Measurements from ENCODE around the gene CLDND1. TPM values are rescaled to one million over a fixed set of nuclear protein-coding genes. Genes with fewer than 3 reads are reported as not detected.

Gene CLDND1
- total and polyA plus RNA-seq, 8 donors, result 20.6 to 161 (median 75.7) TPM

DNA sequence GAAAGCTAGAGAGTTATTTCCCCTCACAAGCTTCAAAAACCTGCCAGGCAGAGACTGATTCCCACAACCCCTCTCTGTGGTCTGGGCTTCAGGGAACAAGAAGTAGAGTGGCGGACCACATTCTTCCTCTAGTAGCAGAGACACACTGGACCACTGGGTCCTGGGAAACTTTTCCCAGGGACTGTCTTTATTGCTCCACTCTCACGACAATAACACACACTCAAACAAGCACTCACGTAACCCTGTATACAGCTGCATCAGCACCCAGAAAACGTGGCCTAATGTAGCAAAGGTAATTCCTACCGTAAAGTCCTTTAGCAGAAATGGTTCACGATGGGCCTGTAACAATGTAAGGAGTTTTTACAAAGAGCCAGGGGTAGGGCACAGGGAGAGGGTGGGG is 43.1 kb upstream of the CLDND1 start:
- Histone ChIP-seq H3K36me3 (no peaks in the 10 kb centered on the region), H3K27ac (no peak overlapping the region), H3K27me3 (no peaks in the 10 kb centered on the region), H3K4me3 (no peak overlapping the region), H3K4me1 (no peaks in the 10 kb centered on the region), H3K9me3 (no peaks in the 10 kb centered on the region)
- 79 to 90% (median 85%) methylated on average over 6 of the region's 6 CpGs for WGBS, 5 donors
- intact Hi-C loops (cut with DNase I; ENCODE audit: low total_unique reads), result no loop called here
- no peak for DNase-seq
- no peak for TF ChIP-seq POLR2AphosphoS5 (IDR thresholded peaks at IDR 0.05)
- no peak for TF ChIP-seq EP300 (IDR thresholded peaks at IDR 0.05)
- TF ChIP-seq POLR2A (IDR thresholded peaks at IDR 0.05), result no peak
- TF ChIP-seq CTCF (IDR thresholded peaks at IDR 0.05), result no peak

- TF ChIP-seq CTCF (IDR thresholded peaks at IDR 0.05), result no peak
- no peak for TF ChIP-seq POLR2A (IDR thresholded peaks at IDR 0.05)
- TF ChIP-seq EP300 (IDR thresholded peaks at IDR 0.05), result no peak
- TF ChIP-seq POLR2AphosphoS5 (IDR thresholded peaks at IDR 0.05), result no peak
- intact Hi-C loops (cut with DNase I; ENCODE audit: low total_unique reads), result no loop called here
- H3K9me3 ChIP-seq, result no peaks in the 10 kb centered on the region
- peak overlapping the region in 1 of 5 donors; percentile 2 for H3K27ac ChIP-seq
- H3K36me3 ChIP-seq, result no peaks in the 10 kb centered on the region
- no peak for DNase-seq
- 43 to 53% (median 46%) methylated on average over 3 of the region's 3 CpGs for WGBS, 5 donors
- H3K4me3 ChIP-seq, result no peak overlapping the region
- H3K4me1 ChIP-seq, result no peaks in the 10 kb centered on the region
- no peaks in the 10 kb centered on the region for H3K27me3 ChIP-seq
These were observed 42.5 kb upstream of the CLDND1 start for GRCh38 chr3:98565237-98565643.

DNA sequence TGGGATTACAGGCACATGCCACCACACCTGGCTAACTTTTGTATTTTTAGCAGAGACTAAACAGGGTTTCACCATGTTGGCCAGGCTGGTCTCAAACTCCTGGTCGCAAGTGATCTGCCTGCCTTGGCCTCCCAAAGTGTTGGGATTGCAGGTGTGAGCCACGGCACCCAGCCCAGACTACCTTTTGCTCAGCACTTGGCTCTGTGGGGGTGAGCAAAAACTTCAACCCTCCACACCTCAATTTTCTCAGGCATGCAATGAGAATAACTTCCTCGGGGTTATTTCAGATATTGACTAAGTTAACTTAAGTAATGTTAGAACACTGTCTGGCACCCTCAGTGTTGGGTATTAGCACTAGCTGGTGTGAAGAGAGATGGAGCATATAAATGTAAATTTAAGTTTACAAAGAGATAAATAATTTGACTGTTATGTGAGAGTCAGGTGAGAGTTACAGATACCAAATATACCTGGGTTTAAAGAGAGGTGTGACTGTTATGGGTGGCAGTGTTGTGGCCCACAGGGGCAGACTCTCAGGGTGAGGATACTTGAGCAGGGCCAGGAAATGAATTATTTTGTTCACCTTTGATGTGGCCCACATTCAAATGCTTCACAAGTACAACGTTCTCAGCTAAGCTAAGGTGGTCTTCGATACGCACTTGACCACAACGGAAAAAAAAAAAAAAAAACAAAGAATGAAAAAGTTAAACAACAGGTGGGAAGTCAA is 41.7 kb upstream of the CLDND1 start:
- TF ChIP-seq POLR2A (IDR thresholded peaks at IDR 0.05), result no peak
- TF ChIP-seq EP300 (IDR thresholded peaks at IDR 0.05), result no peak
- no peak for TF ChIP-seq POLR2AphosphoS5 (IDR thresholded peaks at IDR 0.05)
- TF ChIP-seq CTCF (IDR thresholded peaks at IDR 0.05), result no peak
- peak in 1 of 2 donors; percentile 32 for DNase-seq
- Histone ChIP-seq H3K27ac (peak overlapping the region in 2 of 5 donors; percentile 4 to 31), H3K27me3 (no peaks in the 10 kb centered on the region), H3K4me3 (no peak overlapping the region), H3K4me1 (no peaks in the 10 kb centered on the region), H3K9me3 (no peaks in the 10 kb centered on the region), H3K36me3 (no peaks in the 10 kb centered on the region)
- intact Hi-C loops (cut with DNase I; ENCODE audit: low total_unique reads), result no loop called here
- WGBS, 5 donors, result 58 to 80% (median 68%) methylated on average over 6 to 7 of the region's 7 CpGs

DNA sequence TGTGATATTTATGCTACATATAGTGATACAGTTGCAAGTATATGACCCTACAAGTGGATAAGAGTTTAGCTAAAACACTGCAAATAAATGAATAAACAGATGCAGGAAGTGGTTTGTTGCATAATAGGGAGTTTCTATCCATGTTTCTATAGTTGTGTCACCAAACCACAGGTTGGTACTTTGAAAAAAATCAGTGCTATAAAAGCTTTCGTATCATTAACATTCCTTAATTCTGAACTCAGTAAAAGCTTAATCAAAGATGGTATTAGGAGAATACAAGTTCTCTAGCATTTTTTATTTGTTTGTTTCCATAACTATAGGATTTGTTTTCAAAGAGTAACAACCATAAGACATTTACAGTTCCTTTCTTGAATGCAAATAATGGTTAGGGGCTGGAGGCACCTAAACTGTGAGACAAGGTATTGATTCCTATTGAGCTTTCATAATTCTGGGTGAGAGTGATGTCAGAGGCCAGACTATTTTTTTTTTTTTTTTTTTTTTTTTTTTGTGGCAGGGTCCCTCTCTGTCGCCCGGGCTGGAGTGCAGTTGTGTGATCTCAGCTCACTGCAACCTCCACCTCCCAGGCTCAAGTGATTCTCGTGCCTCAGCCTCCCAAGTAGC is 41.1 kb upstream of the CLDND1 start:
- WGBS, 5 donors, result 62 to 90% (median 74%) methylated on average over 4 of the region's 4 CpGs
- peak in 1 of 2 donors; percentile 15 for DNase-seq
- no peaks in the 10 kb centered on the region for H3K9me3 ChIP-seq
- H3K27ac ChIP-seq, result peak overlapping the region in 2 of 5 donors; percentile 4 to 31
- TF ChIP-seq EP300 (IDR thresholded peaks at IDR 0.05) (no peak), POLR2AphosphoS5 (IDR thresholded peaks at IDR 0.05) (no peak), POLR2A (IDR thresholded peaks at IDR 0.05) (no peak), CTCF (IDR thresholded peaks at IDR 0.05) (no peak)
- H3K36me3 ChIP-seq, result no peaks in the 10 kb centered on the region
- intact Hi-C loops (cut with DNase I; ENCODE audit: low total_unique reads), result no loop called here
- no peaks in the 10 kb centered on the region for H3K27me3 ChIP-seq
- H3K4me3 ChIP-seq, result no peak overlapping the region
- H3K4me1 ChIP-seq, result no peaks in the 10 kb centered on the region

Data from stomach (tissue), 9 donors.